ENCODE measurements around the gene PRC1.

DNA sequence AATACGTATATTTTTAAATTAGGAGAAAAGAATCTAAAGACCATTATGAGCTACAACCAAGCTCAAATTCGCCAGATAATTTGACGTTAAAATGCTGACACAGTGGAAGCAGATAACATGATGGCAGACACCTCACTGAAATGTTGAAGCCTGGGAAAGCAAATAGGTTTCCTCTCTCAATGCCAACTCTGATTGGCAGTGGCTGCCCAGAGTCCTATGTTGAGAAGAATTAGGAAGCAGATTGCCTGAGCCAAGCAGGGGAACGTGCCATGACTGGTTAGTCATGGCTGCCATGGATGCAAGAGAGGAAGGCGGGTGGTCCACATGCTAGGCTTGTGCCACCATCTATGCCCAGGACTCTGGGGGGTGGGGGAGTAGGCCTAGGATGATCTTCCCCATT, 56.1 kb downstream of the PRC1 start:
- no peak for TF ChIP-seq POLR2A (IDR thresholded peaks at IDR 0.05)
- TF ChIP-seq, protein P1, sequence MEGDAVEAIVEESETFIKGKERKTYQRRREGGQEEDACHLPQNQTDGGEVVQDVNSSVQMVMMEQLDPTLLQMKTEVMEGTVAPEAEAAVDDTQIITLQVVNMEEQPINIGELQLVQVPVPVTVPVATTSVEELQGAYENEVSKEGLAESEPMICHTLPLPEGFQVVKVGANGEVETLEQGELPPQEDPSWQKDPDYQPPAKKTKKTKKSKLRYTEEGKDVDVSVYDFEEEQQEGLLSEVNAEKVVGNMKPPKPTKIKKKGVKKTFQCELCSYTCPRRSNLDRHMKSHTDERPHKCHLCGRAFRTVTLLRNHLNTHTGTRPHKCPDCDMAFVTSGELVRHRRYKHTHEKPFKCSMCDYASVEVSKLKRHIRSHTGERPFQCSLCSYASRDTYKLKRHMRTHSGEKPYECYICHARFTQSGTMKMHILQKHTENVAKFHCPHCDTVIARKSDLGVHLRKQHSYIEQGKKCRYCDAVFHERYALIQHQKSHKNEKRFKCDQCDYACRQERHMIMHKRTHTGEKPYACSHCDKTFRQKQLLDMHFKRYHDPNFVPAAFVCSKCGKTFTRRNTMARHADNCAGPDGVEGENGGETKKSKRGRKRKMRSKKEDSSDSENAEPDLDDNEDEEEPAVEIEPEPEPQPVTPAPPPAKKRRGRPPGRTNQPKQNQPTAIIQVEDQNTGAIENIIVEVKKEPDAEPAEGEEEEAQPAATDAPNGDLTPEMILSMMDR (IDR thresholded peaks at IDR 0.05): no peak

All from prostate gland (tissue), 2 donors.